ENCODE data around the gene MAP3K1.

The MAP3K1 gene

GRCh38 chr5:56803894-56804293 lies 11.5 kb upstream of the MAP3K1 start:
- Histone ChIP-seq H3K9ac (ENCODE audit: low read depth, low read length, poor library complexity, severe bottlenecking) (no peak overlapping the region), H3K36me3 (ENCODE audit: insufficient read depth, low read length) (no peaks in the 10 kb centered on the region), H3K4me1 (ENCODE audit: insufficient read depth, low read length, poor library complexity, severe bottlenecking) (peaks cover 7% of the 10 kb centered on the region), H3K79me2 (ENCODE audit: insufficient read depth, low read length) (no peaks in the 10 kb centered on the region), H2AFZ (ENCODE audit: low read length) (no peak overlapping the region), H3K4me2 (ENCODE audit: low read depth, low read length, poor library complexity, severe bottlenecking) (no peak overlapping the region), H3K9me2 (replicated peaks; ENCODE audit: low read depth, low read length) (no peaks in the 10 kb centered on the region), H3K4me3 (ENCODE audit: low read length, poor library complexity, severe bottlenecking) (no peak overlapping the region), H4K20me1 (ENCODE audit: insufficient read depth, low read length, poor library complexity, severe bottlenecking) (no peaks in the 10 kb centered on the region), H3F3A (ENCODE audit: low read depth) (no peaks in the 10 kb centered on the region), H3K9me3 (ENCODE audit: insufficient read depth, low read depth, low read length) (no peaks in the 10 kb centered on the region), H3K27me3 (ENCODE audit: insufficient read depth, low read length, poor library complexity, severe bottlenecking) (no peaks in the 10 kb centered on the region)
- TF ChIP-seq CTCF (conservative IDR thresholded peaks at IDR 0.05; ENCODE audit: low read length) = no peak
- TF ChIP-seq EZH2phosphoT487 (IDR thresholded peaks at IDR 0.05; ENCODE audit: borderline replicate concordance) = no peak

- H3K79me2 ChIP-seq (ENCODE audit: insufficient read depth, low read length) = no peaks in the 10 kb centered on the region
- no peak overlapping the region for H3K9ac ChIP-seq (ENCODE audit: low read depth, low read length, poor library complexity, severe bottlenecking)
- H2AFZ ChIP-seq (ENCODE audit: low read length) = no peak overlapping the region
- peaks cover 18% of the 10 kb centered on the region for H3K4me1 ChIP-seq (ENCODE audit: insufficient read depth, low read length, poor library complexity, severe bottlenecking)
- no peak overlapping the region for H3K4me2 ChIP-seq (ENCODE audit: low read depth, low read length, poor library complexity, severe bottlenecking)
- TF ChIP-seq CTCF (conservative IDR thresholded peaks at IDR 0.05; ENCODE audit: low read length) (no peak), EZH2phosphoT487 (IDR thresholded peaks at IDR 0.05; ENCODE audit: borderline replicate concordance) (no peak)
- peaks cover 3% of the 10 kb centered on the region; the same call in 1 of the 2 replicates for H3F3A ChIP-seq (ENCODE audit: low read depth)
- H3K27me3 ChIP-seq (ENCODE audit: insufficient read depth, low read length, poor library complexity, severe bottlenecking) = no peaks in the 10 kb centered on the region
- H4K20me1 ChIP-seq (ENCODE audit: insufficient read depth, low read length, poor library complexity, severe bottlenecking) = no peaks in the 10 kb centered on the region
- H3K36me3 ChIP-seq (ENCODE audit: insufficient read depth, low read length) = no peaks in the 10 kb centered on the region
- H3K9me3 ChIP-seq (ENCODE audit: insufficient read depth, low read depth, low read length) = no peaks in the 10 kb centered on the region
- H3K4me3 ChIP-seq (ENCODE audit: low read length, poor library complexity, severe bottlenecking) = no peak overlapping the region
- H3K9me2 ChIP-seq (replicated peaks; ENCODE audit: low read depth, low read length) = no peaks in the 10 kb centered on the region
These were observed 7.7 kb upstream of the MAP3K1 start for GRCh38 chr5:56807679-56808078.

- Histone ChIP-seq H3F3A (ENCODE audit: low read depth) (peaks cover 3% of the 10 kb centered on the region; the same call in 1 of the 2 replicates), H3K4me3 (ENCODE audit: low read length, poor library complexity, severe bottlenecking) (no peak overlapping the region), H3K9me3 (ENCODE audit: insufficient read depth, low read depth, low read length) (no peaks in the 10 kb centered on the region), H3K36me3 (ENCODE audit: insufficient read depth, low read length) (no peaks in the 10 kb centered on the region), H3K9ac (ENCODE audit: low read depth, low read length, poor library complexity, severe bottlenecking) (no peak overlapping the region), H3K4me2 (ENCODE audit: low read depth, low read length, poor library complexity, severe bottlenecking) (no peak overlapping the region), H3K79me2 (ENCODE audit: insufficient read depth, low read length) (no peaks in the 10 kb centered on the region), H3K9me2 (replicated peaks; ENCODE audit: low read depth, low read length) (no peaks in the 10 kb centered on the region), H3K4me1 (ENCODE audit: insufficient read depth, low read length, poor library complexity, severe bottlenecking) (peaks cover 22% of the 10 kb centered on the region), H3K27me3 (ENCODE audit: insufficient read depth, low read length, poor library complexity, severe bottlenecking) (no peaks in the 10 kb centered on the region), H2AFZ (ENCODE audit: low read length) (no peak overlapping the region), H4K20me1 (ENCODE audit: insufficient read depth, low read length, poor library complexity, severe bottlenecking) (no peaks in the 10 kb centered on the region)
- TF ChIP-seq EZH2phosphoT487 (IDR thresholded peaks at IDR 0.05; ENCODE audit: borderline replicate concordance) (no peak), CTCF (conservative IDR thresholded peaks at IDR 0.05; ENCODE audit: low read length) (no peak)
These were observed 7.1 kb upstream of the MAP3K1 start for GRCh38 chr5:56808211-56808610.

Measured in Loucy (cell line).